GM12891 (cell line): ENCODE results near the gene LRRIQ1.

Experiments
- PAX5 ChIP-seq: IDR thresholded peaks from 2 replicates; pipeline ENCODE4 v1.6.1; 2011; ENCODE audit warnings: low read length, moderate library complexity, mild to moderate bottlenecking; ENCODE audit not compliant: insufficient read depth, severe bottlenecking
- POLR2A ChIP-seq: IDR thresholded peaks from 2 replicates; pipeline ENCODE4 v1.6.1; 2011; ENCODE audit warnings: low read depth, low read length, control low read depth
- POLR2AphosphoS5 ChIP-seq: IDR thresholded peaks from 2 replicates; pipeline ENCODE4 v1.6.1; 2011; ENCODE audit warnings: low read depth, low read length, control low read depth
- SPI1 ChIP-seq: IDR thresholded peaks from 2 replicates; pipeline ENCODE4 v1.6.1; 2011; ENCODE audit warnings: low read depth, low read length, control low read depth
- TAF1 ChIP-seq: IDR thresholded peaks from 2 replicates; pipeline ENCODE4 v1.6.1; 2011; ENCODE audit warnings: low read depth, low read length, control low read depth

GRCh38 chr12:85092814-85093370, 56.7 kb downstream of the LRRIQ1 start:
- no peak for TF ChIP-seq POLR2A
- no peak for TF ChIP-seq TAF1
- no peak for TF ChIP-seq POLR2AphosphoS5
- no peak for TF ChIP-seq PAX5
- no peak for TF ChIP-seq SPI1
